Subcutaneous abdominal adipose tissue (tissue), 5 donors: ENCODE results near the gene NPY.
"Not testable (repeated sequence)": the region's sequence is repeated elsewhere in the genome, so short reads cannot be mapped to it uniquely, and the experiment has no call there.

ENCODE experiments used
- H3K27ac ChIP-seq: one replicate; pipeline ENCODE4 v1.7.0; 2013; ENCODE audit warnings: low read depth, mild to moderate bottlenecking, inconsistent platforms, low read length, moderate library complexity
- H3K27me3 ChIP-seq, 5 donors: one replicate each; pipeline ENCODE4 v1.7.0; 2013; ENCODE audit warnings: low read length in 5 of 5, inconsistent platforms in 1 of 5; ENCODE audit not compliant: control insufficient read depth in 5 of 5, insufficient read depth in 4 of 5
- H3K36me3 ChIP-seq, 5 donors: one replicate each; pipeline ENCODE4 v1.7.0; 2013; ENCODE audit warnings: low read length in 5 of 5; ENCODE audit not compliant: control insufficient read depth in 5 of 5, insufficient read depth in 5 of 5
- H3K4me1 ChIP-seq, 5 donors: one replicate each; pipeline ENCODE4 v1.7.0; 2013; ENCODE audit warnings: low read length in 5 of 5, mild to moderate bottlenecking in 3 of 5, moderate library complexity in 1 of 5; ENCODE audit not compliant: control insufficient read depth in 5 of 5, insufficient read depth in 5 of 5
- H3K4me3 ChIP-seq, 5 donors: one replicate each; pipeline ENCODE4 v1.7.0; 2013; ENCODE audit warnings: low read length in 5 of 5, low read depth in 1 of 5
- H3K9ac ChIP-seq, 5 donors: one replicate each; pipeline ENCODE4 v1.7.0; 2013; ENCODE audit warnings: low read length in 5 of 5, mild to moderate bottlenecking in 4 of 5, moderate library complexity in 3 of 5
- H3K9me3 ChIP-seq, 5 donors: one replicate each; pipeline ENCODE4 v1.7.0; 2013; ENCODE audit warnings: low read length in 5 of 5; ENCODE audit not compliant: control insufficient read depth in 5 of 5
- donor health status: healthy.
- donor health status: healthy.
- donor health status: healthy.
- donor health status: healthy.
- donor health status: healthy.

NPY gene

DNA sequence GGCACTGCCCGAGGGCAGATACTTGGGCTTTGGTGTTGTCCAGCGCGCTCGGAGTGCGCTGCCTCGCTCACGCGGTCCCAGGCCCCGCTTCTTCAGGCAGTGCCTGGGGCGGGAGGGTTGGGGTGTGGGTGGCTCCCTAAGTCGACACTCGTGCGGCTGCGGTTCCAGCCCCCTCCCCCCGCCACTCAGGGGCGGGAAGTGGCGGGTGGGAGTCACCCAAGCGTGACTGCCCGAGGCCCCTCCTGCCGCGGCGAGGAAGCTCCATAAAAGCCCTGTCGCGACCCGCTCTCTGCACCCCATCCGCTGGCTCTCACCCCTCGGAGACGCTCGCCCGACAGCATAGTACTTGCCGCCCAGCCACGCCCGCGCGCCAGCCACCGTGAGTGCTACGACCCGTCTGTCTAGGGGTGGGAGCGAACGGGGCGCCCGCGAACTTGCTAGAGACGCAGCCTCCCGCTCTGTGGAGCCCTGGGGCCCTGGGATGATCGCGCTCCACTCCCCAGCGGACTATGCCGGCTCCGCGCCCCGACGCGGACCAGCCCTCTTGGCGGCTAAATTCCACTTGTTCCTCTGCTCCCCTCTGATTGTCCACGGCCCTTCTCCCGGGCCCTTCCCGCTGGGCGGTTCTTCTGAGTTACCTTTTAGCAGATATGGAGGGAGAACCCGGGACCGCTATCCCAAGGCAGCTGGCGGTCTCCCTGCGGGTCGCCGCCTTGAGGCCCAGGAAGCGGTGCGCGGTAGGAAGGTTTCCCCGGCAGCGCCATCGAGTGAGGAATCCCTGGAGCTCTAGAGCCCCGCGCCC is at the start of gene NPY:
Gene NPY (plus strand): TSS at position 294 of the 802 bp plus-strand sequence. CDS start 1,051 bp downstream, outside the sequence.
- H3K9ac ChIP-seq = no peak within 1 kb of the TSS
- H3K27me3 ChIP-seq = peaks cover 16 to 41% (median 22%) of the 10 kb centered on the region in 5 donors
- no peak within 1 kb of the TSS for H3K4me3 ChIP-seq
- H3K9me3 ChIP-seq = no peaks in the 10 kb centered on the region
- H3K27ac ChIP-seq = no peak within 1 kb of the TSS
- peaks cover 0 to 19% (median 16%) of the 10 kb centered on the region in 5 donors for H3K4me1 ChIP-seq
- no peaks in the 10 kb centered on the region for H3K36me3 ChIP-seq

DNA sequence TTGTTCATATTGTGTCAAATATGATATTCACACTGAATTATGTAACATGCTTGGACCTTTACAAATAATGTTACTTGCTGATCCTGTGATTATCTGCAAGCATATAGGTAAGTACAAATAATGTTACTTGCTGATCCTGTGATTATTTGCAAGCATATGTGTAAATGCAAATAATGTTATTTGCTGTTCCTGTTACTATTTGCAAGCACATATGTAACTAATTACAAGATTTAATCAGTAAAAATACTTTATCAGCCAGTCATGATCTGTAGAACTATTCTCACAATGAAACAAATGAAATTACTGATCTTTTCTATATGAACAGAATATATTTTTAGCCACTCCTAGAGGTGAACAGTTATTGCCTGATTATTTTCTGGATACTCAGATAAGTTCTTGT is 44.7 kb upstream of the NPY start:
- H3K4me3 ChIP-seq = no peak overlapping the region
- H3K27me3 ChIP-seq = no peaks in the 10 kb centered on the region
- no peaks in the 10 kb centered on the region for H3K4me1 ChIP-seq
- no peak overlapping the region for H3K9ac ChIP-seq
- no peaks in the 10 kb centered on the region for H3K36me3 ChIP-seq
- H3K27ac ChIP-seq = no peak overlapping the region
- H3K9me3 ChIP-seq = no peaks in the 10 kb centered on the region

DNA sequence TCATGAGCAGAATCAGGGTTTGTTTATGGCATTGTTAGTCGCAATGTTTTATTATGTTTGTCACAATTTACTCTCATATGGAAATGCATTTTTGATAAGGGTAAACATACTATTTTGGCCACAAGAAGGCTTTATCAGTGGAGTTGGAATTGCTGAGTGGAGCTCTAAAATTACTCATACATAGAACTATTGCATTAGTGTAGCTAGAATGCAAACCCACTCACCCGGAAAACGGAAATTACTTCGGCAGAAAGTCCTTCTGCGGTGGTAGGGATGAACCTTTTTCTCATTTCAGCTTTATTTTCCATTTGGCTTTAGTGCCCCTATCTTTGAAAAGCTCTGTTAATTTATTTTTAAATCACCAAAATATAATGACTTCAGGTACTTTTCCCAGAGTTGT is 42.8 kb upstream of the NPY start:
- Histone ChIP-seq H3K4me3 (no peak overlapping the region), H3K27me3 (no peaks in the 10 kb centered on the region), H3K9ac (no peak overlapping the region), H3K27ac (no peak overlapping the region), H3K36me3 (no peaks in the 10 kb centered on the region), H3K9me3 (no peaks in the 10 kb centered on the region), H3K4me1 (no peaks in the 10 kb centered on the region)

DNA sequence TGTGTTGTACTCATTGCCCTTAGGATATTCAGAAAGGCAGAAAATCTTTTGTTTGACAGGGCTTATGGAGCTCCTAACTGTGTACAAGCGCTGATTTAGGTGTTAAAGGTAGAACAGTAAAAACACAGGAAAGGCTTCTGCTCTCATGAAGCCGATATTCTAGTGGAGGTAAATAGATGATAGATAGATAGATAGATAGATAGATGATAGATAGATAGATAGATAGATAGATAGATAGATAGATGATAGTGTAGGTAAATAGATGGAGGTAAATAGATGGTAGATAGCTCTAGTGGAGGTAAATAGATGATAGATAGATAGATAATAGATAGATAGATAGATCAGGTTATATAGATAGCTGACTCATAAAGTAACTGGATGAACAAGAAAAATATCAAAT is 39.4 kb upstream of the NPY start:
- H3K9me3 ChIP-seq = no peaks in the 10 kb centered on the region
- no peak overlapping the region for H3K27ac ChIP-seq
- H3K36me3 ChIP-seq = no peaks in the 10 kb centered on the region
- H3K27me3 ChIP-seq = no peaks in the 10 kb centered on the region
- H3K4me3 ChIP-seq = no peak overlapping the region
- no peak overlapping the region for H3K9ac ChIP-seq
- no peaks in the 10 kb centered on the region for H3K4me1 ChIP-seq

DNA sequence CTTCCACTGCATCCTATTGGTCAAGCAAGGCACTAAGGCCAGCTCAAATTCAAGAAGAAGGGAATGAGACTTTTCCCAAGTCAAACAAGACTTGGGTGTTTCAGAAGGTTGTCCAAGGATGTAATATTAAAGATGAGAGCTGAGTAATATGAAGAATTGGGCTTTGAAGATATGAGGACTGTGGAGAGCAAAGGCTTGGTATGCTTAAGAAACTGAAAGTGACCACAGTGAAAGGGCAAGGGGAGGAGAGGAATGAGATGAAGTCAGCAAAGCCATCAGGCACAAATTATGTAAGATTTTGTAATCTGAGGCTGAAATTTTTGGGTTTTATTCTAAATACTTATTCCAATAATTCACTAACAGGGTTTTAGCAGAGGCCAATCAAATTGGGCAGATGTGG is 38.6 kb upstream of the NPY start:
- H3K9me3 ChIP-seq = peaks cover 0 to 6% (median 2%) of the 10 kb centered on the region in 5 donors
- H3K27me3 ChIP-seq = no peaks in the 10 kb centered on the region
- no peak overlapping the region for H3K27ac ChIP-seq
- no peak overlapping the region for H3K4me3 ChIP-seq
- H3K4me1 ChIP-seq = no peaks in the 10 kb centered on the region
- H3K9ac ChIP-seq = no peak overlapping the region
- no peaks in the 10 kb centered on the region for H3K36me3 ChIP-seq

DNA sequence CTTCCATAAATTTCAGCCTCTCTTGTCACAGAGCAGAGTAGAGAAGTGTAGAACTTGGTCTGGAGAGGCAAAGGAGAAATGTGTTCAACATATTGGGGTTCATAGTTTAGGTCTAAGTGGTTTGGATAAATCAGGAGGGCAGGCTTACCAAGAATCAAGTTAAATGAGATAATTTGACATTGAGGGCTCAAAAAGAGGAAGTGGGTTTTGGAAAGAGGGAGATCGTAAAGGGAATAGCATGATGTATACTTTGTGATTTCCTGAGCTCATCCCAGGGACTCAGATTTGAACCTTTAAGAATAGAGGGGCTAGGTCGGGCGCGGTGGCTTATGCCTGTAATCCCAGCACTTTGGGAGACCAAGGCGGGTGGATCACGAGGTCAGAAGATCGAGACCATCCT is 34.7 kb upstream of the NPY start:
- Histone ChIP-seq H3K4me3 (no peak overlapping the region), H3K36me3 (no peaks in the 10 kb centered on the region), H3K9me3 (peaks cover 0 to 28% (median 16%) of the 10 kb centered on the region in 5 donors), H3K4me1 (no peaks in the 10 kb centered on the region), H3K27me3 (no peaks in the 10 kb centered on the region), H3K27ac (no peak overlapping the region), H3K9ac (no peak overlapping the region)

DNA sequence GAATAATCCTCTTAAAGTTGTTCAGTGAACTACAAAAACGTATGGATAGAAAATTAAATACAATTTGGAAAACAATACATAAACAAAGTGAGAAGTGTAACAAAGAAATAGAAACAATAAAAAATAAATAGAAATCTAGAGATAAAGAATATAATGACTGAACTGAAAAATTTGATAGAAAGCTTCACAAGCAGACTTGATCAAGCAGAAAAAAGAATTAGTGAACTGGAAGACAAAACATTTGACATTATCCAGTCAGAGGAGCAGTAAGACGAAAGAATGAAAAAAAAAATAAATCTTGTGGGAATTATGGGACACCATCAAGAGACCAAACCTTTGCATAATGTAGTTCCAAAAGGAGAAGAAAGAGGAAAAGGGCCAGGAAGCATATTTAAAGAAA is 32.4 kb upstream of the NPY start:
- H3K4me3 ChIP-seq = no peak overlapping the region
- H3K36me3 ChIP-seq = no peaks in the 10 kb centered on the region
- peaks cover 0 to 28% (median 16%) of the 10 kb centered on the region in 5 donors for H3K9me3 ChIP-seq
- H3K27me3 ChIP-seq = no peaks in the 10 kb centered on the region
- H3K9ac ChIP-seq = no peak overlapping the region
- H3K27ac ChIP-seq = no peak overlapping the region
- H3K4me1 ChIP-seq = no peaks in the 10 kb centered on the region

DNA sequence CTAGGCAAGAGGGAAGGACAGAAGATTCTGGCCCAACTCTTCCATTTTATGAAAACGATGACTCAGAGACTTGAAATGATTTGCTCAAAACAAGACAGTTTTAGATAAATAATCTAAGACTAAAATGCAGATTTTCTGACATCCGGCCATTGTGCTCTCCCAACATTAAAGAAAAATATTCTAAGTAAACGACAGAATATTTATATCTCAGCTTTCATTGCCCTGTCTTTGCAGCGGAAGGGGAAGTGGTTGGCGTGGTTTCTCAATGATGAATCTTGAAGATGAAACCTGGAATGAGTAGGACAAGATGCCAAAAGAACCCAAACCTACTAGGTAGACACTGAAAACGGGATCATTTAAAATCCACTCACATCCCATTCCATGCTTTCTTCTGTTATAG is 28.9 kb upstream of the NPY start:
- peaks cover 0 to 24% (median 16%) of the 10 kb centered on the region in 5 donors for H3K9me3 ChIP-seq
- H3K27me3 ChIP-seq = peaks cover 0 to 4% (median 0%) of the 10 kb centered on the region in 5 donors
- no peaks in the 10 kb centered on the region for H3K36me3 ChIP-seq
- H3K9ac ChIP-seq = no peak overlapping the region
- no peaks in the 10 kb centered on the region for H3K4me1 ChIP-seq
- H3K4me3 ChIP-seq = no peak overlapping the region
- no peak overlapping the region for H3K27ac ChIP-seq

DNA sequence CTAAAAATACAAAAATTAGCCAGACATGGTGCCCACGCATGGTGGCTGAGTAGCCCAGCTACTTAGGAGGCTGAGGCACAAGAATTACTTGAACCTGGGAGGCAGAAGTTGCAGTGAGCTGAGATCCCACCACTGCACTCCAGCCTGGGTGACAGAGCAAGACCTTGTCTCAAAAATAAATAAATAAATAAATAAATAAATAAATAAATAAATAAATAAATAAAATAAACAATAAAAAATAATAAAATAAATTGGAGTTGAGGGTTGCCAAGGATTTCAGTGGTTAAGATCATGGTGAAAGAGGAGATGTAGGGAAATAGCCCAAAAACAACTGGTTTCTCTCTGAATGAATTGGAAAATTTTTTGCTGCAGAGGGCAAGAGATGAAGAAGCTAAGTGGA is 25.7 kb upstream of the NPY start:
- not testable (repeated sequence) for H3K4me1 ChIP-seq, H3K27me3 ChIP-seq, H3K4me3 ChIP-seq, H3K9me3 ChIP-seq, H3K9ac ChIP-seq, H3K27ac ChIP-seq, H3K36me3 ChIP-seq

DNA sequence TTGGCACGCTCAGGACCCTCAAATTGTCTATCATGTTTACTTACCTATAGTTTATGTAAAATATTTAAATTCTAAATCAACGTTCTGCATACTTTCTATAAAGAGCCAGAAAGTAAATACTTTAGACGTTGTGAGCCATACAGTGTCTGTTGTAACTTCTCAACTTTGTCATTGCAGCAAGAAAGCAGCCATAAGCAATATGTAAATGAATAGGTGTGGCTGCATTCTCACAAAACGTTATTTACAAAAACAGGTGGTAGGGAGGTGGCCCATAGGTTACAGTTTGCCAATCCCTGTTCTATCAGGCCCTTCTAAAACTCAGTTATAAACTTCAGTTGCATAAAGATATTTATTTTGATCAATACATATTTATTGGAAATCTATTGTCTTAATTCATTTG is 12.1 kb upstream of the NPY start:
- H3K4me1 ChIP-seq = no peaks in the 10 kb centered on the region
- no peaks in the 10 kb centered on the region for H3K9me3 ChIP-seq
- H3K27ac ChIP-seq = no peak overlapping the region
- H3K27me3 ChIP-seq = no peaks in the 10 kb centered on the region
- no peak overlapping the region for H3K9ac ChIP-seq
- H3K36me3 ChIP-seq = no peaks in the 10 kb centered on the region
- H3K4me3 ChIP-seq = no peak overlapping the region
